GDM1 (cell line): ENCODE results near the gene NAALADL2.
"Not testable (repeated sequence)": the region's sequence is repeated elsewhere in the genome, so short reads cannot be mapped to it uniquely, and the experiment has no call there.

ENCODE experiments used
- DNase-seq: peaks from one replicate; lab custom pipeline; 2025; lab: John Stamatoyannopoulos, UW

The NAALADL2 gene

DNA sequence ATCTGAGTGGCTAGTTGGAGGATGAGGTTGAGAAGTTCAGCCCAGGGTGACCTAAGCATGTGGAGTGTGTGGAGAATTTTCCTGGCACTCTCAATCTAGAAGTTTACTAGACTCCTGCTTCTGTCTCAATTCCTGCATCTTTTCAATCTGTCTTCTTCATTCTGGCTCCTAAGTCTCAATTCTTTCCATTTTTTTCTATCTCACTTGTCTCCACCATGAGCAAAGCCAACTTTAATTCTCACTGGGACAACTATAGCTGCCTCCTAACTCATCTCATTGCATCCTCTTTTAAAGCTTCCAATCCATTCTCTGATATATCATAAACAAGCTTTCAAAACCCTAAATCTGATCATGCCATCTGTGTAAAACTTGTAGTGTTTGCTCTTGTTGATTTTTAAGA, 569.3 kb downstream of the NAALADL2 start:
- no peak for DNase-seq

DNA sequence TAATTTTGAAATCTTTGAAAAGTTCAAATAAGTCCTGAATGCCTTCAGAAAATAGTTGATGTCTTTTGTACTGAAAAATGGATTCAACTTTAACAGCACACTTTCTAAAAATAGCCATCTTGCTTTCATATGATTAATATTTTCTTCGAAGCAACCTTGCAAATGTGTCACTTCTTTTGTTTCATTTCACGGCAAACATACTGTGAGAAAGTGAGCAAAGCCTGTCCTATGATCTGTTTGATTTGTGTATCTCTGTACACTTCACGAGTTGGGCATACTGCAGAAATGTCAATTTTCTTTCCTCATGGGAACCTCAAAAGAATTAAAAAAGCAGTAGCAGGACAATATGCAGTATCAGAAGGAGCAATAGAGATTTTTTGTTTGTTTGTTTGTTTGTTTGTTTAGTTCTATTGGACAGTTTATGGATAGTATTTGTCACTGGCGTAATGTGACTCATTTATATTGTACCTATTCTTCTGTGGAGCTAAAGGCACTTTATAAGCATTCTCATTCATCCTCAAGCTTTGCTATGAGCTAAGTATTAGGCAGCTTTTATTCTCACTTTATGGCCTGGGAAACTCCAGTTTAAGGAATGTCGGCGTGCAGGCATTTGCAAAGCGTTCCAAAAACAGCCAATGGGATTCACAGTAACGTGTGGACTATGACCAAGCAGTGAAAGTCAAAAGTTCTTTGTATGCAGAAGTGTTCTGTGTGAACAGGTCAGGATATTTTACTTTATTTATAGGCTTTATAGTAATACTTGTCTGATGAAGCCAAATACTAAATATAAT, 572.0 kb downstream of the NAALADL2 start:
- DNase-seq: no peak

DNA sequence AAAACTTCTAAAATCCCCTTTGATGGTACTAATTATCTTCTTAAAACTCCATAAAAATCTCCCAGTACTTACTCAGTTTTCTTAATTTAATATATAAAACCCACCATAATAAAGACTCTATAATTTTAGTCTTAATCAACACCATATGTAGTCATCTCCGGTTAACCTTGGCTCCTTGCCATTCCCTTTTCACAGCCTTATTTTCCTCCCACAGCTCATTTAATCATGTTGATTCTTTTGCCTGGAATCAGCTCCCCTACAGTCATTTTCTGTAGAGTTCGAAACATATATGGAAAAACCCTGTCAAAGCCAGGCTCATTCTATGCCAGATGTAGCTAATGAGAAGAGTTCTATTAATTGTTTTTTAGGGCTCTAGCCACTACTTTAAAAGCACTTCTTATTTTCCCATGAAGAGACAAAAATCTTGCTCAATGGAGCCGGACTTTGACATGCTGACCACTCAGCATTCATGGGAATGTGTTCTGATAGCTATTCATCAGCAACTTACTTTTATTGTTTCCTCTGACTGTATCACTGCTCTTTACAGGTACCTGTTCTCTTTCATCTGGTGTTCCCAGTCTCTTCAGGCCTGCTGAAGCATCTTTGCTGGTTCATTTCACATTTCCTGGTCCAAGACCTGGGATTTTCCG, 573.4 kb downstream of the NAALADL2 start:
- DNase-seq: no peak

DNA sequence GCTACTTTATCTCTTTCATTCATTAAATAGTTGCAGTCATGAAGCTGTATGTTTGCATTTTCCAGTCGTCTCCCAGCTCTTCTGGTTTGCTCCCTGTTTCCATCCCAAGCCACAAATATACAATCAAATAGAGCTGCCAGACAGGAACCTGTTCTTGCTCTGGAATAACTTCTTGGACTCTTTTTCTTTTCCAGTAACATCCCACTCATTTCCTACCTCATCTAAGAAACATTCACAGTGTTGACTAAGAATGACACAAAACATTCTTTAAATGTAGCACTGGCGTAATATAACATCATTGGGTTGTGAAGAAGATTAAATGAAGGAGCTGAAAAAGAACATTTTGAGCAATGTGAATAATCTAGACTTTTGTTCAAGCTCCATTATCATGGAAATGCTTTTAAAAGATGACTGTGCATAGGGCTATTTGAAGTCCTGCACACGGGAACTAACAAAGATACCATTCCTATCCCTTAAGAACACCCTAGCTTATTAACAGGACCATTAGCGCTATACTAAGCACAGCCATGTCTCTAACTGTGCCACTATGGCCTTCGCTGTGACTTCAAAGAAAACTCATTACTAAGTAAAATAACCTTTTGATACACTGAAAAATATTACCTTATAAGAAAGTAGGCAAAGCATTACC, 574.0 kb downstream of the NAALADL2 start:
- DNase-seq: no peak

DNA sequence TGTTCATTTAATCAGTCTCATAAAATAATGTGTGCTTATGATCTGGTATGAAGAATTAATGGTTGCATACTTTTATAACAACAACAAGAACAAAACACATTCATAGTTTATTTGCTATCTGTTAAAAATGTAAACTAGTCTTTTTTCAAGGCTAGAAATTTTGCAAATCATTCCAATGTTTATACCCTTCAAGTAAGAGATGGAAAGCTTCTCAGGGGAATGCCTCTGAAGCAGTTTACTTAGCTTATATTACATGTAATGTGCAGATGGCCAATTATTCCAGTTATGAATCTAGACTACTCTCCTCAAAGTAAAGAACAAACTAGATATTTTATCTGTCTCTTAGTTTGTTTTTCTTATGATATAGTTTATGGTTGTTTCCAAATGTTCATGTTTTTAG, 575.4 kb downstream of the NAALADL2 start:
- DNase-seq: no peak

DNA sequence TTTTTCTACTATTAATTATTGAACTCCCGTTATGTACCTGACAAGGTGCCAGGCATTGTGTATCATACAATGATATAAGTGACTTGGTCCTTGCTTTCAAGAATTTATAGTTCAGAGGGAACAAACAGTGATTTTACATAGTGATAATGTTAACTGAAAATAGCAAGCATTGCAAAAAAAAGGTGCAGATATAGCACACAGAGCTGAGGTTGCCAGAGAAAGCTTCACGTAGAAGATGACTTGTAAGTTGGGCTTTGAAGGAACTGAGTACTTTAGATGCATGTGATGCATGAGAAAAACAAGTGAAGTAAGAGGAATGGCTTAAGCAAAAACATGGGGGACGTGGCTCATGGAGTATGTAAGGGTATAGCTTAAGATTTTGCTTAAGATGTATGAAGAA, 584.5 kb downstream of the NAALADL2 start:
- DNase-seq: no peak

DNA sequence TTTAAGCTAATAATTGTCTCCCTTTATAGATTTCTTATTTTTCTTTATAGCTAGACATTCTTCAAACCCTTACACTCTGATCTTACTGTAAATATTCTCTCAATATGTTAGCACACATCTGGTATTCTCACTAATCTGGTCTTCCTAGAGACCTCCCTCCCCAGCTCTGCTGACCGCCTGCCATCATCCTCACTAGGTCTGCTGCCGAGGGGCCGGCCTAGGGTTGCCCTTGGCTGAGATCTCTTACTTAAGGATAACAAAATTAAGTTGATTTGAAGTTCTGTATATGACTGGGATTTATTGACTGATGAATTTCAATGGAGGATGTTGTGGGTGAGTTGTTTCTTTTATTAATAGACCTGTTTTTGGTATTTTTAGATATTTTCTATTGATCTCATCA, 586.6 kb downstream of the NAALADL2 start:
- no peak for DNase-seq

DNA sequence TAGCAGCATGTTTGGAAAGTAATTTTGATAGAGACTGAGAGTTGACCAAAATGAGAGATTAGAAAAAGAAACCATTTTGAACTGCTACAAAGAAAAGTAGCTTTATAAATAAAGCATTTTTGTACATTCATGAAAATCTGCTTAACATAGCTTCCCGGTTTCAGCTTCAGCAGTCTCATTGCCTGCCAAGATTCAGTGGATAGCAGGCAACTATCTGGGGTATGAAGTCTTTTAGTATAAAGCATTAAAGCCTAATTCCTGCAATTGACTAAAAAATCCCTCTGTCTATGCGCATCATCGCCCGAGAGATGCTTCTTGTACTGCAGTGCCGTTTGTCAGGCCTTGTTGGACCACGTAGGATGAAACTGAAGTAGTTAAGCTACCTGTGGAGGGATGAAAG, 588.4 kb downstream of the NAALADL2 start:
- DNase-seq: no peak

DNA sequence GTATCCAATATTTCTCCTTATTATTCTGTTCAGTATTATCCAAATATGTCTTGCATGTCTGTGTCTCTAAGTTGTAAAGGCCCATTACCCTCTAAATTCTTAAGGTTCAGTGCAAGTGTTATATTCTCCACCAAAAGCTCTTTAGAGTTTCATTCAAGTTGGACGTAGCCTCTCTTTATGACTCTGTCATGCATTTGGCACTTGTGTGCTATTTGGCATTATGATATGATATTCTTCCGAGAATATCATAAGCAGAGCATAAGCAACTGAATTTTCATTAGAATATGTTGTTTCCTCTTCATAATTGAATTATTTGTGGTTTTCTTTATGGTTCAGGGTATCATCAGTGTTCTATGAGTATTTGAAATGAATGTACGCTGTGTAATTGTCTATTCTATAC, 594.2 kb downstream of the NAALADL2 start:
- no peak for DNase-seq

DNA sequence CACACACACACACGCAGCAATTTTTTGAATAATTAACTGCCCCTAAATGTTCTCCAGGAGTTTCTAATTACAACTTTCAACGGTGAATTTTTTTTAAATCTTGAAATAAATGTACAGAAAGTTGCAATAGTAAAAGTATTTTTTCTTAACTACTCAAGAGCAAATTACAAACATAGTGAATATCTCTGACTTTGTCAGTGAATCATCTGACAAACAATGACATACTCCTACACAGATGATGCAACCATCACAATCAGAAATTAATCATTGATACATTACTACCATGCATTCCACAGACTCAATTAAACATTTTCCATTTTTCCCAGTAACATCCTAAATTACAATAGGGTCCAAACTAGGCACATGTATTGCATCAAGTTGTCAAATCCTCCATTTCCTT, 597.3 kb downstream of the NAALADL2 start:
- DNase-seq: no peak

DNA sequence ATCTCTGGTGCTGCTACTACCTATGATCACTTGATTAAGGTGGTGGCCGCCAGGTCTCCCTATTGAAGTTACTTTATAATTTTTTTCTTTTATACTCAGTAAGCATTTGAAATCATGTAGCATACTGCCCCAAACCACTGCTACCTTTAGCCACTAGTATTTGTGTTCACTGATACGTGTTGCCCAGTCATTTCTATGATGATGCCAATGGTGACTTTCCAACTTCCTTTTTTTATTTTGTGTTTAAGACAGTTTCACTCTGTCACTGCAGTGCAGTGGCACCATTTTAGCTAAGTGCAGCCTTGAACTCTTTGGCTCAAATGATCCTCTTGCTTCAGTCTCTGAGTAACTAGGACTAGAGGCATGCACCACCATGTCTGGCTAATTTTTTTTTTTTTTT, 598.2 kb downstream of the NAALADL2 start:
- no peak for DNase-seq

DNA sequence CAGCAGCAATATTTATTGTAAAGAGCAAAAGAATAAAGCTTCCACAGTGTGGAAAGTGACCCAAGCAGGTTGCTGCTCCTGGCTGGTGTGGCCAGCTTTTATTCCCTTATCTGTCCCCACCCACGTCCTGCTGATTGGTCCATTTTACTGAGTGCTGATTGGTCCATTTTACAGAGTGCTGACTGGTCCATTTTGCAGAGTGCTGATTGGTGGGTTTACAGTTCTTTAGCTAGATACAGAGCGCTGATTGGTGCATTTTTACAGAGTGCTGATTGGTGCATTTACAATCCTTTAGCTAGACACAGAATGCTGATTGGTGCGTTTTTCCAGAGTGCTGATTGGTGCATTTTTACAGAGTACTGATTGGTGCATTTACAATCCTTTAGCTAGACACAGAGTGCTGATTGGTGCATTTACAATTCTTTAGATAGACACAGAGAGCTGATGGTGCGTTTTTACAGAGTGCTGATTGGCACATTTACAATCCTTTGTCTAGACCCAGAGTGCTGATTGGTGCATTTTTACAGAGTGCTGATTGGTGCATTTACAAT, 601.8 kb downstream of the NAALADL2 start:
- DNase-seq: not testable (repeated sequence)

DNA sequence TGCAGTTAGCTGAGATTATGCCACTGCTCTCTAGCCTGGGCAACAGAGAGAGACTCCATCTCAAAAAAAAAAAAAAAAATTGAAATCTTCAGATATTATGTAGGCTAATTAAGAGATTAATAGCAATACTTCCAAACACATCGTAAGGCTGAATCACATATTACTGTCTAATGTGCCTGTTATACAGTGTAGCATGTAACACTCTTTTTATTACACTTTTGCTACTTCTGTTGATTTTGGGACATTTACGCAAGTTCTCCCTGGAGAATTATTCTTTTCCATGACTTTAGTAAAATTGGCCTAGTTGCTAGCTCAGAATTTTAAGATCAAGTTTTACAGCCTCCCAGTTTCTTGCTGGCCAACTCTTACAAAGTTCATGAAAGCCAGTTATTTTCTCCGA, 605.2 kb downstream of the NAALADL2 start:
- no peak for DNase-seq

DNA sequence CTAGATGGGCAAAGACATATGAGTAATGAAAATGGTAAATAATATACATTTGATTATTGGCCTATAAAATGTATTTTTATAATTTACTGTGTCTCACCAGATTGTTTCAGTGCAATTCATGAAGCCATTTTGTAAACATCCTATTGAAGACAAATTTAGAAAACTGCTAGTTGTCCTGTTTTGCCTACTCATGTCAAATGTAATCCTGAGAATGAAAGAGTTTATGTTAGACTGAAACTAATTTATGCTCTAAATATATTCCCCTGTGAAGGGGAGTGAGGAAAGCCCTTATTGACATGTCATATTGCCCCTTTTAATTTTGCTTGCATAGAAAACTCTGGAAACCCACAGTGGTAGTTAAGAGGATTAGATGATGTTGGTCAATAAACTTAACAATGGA, 610.0 kb downstream of the NAALADL2 start:
- no peak for DNase-seq

DNA sequence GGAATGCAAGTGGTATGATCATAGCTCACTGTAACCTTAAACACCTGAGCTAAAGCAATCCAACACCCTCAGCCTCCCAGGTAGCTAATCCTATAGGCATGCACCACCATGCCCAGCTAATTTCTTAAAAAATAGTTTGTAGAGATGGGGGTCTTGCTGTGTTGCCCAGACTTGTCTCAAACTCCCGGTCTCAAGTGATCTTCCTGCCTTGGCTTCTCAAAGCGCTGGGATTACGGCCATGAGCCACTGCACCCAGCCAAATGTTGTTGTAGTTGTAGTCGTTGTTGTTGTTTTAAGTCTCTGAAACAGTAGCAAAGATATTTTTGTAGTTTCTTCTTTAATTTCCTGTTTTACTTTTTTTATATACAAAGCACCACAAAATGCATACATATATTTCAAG, 616.6 kb downstream of the NAALADL2 start:
- DNase-seq: no peak

DNA sequence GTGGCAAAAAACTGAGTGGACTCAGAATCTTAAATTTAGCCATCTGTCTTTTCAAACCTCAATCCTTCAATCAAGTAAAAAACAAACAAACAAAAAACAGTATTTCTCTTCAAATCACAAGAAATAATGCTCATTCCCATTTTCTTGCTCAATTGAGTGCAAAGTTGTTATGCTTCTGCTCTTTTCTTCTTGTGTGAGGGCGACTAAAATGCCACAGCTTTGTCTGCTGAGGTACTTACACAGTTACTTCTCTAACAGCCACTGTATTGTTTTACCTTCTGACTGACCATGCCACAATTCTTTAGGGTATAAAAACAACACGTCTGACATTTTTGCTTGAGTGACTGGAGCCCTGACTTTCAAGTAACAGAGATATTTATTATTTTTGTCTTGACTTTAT, 617.4 kb downstream of the NAALADL2 start:
- DNase-seq: no peak

DNA sequence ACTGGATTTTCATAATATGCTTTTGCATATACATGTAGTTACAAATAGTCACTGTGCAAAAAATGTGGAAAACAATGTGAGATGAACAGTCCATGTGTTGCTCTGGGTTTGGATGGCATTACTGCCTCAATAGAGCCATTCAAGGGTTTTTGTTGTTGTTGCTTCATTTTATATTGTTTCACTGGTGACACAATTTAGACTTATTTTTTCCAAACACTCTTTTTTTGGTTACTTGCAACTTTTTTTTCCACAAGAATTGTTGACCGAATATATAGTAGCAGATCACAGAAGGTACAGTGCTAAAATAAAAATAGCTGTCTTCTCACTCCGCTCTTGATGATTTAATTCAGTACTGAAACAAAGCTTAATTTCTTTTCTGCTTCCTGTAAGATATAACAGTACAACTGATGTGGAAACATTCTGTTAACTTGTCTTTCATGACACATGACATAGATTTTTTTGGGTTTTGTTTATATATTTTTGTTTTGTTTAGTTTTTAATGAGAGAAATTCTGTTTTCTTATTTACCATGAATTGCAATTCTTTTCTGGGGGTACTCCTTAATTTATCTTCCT, 618.6 kb downstream of the NAALADL2 start:
- DNase-seq: no peak

DNA sequence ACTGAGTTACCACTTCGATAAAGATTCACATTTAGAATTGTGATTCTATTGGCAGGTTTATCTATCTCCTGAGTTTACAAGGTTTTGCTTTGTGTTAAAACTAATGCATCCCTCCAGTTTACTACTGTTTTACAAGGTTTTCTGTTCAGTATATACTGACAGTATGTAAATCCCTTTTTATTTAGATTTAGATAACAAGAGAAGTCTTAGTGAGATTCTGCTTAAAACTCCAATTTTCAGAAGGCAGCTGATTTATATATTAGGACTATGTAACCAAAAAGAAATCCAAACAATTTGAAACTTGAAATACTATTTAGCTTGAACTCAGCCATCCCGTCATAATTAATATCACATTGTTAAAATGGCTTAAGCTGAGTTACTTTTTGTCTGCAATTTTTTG, 619.2 kb downstream of the NAALADL2 start:
- DNase-seq: no peak

DNA sequence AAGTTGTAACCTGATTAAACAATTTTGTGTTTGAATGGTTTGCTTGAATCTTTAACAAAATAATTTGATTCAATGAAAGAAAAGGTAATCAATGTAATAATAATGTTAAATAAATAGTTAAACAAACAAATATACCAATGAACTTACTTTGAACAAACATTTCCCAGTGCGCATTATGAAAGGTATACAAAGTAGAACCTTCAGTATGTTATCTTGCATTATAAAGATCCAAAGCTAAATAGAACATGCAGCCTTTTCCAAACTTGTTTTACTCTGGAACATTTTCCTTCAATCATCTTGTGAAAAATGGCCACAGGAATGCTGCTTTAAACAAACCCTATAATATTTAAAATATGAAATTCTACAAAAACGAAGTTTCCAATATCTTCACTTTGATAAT, 620.0 kb downstream of the NAALADL2 start:
- DNase-seq: no peak

DNA sequence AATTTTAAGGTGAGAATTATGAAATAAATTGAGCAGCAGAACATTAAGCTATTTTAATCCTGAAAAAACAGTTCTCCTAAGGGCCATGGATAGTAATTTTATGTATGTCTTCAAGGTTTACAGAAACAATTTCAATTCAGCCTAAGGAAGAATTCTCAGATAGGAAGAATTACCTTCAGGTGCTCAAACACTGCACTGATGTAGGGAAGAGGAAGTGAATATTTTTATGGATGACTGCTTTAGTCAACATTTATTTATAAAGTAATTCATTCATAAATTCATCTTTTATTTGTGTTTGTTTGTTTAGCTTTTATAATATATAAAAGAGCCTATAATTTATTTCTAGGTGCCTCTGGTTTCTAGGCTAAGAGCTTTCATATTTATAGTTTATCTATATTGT, 620.7 kb downstream of the NAALADL2 start:
- no peak for DNase-seq

DNA sequence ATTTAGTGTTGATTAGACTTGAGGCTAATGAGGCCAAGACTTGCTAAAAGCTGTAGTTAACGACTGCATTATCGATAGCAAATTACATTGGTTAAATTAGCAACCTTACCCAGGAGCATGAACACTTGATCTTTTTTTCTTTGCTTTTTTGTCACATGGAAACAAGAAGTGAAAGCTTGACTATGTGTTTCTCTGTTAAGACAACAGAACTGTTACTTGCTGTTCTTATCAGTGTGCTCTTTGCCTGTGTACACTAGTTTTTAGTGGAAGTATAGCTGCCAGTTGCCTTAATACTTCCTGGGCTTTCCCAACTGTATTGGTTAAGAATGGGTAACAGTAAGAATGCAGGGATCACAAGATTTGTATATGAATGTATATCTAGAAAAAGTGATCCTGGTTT, 625.5 kb downstream of the NAALADL2 start:
- DNase-seq: no peak

DNA sequence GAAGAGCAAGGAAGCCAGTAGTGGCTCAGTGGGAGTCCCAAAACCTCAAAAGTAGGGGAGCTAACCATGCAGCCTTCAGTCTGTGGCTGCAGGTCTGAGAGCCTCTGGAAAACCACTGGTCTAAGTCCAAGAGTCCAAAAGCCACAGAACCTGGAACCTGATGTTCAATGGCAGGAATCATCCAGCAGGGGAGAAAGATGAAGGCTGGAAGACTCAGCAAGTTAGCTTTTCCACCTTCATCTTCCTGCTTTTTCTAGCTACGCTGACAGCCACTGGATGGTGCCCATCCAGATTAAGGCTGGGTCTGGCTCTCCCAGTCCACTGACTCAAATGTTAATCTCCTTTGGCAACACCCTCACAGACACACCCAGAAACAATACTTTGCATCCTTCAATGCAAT, 626.3 kb downstream of the NAALADL2 start:
- DNase-seq: no peak

DNA sequence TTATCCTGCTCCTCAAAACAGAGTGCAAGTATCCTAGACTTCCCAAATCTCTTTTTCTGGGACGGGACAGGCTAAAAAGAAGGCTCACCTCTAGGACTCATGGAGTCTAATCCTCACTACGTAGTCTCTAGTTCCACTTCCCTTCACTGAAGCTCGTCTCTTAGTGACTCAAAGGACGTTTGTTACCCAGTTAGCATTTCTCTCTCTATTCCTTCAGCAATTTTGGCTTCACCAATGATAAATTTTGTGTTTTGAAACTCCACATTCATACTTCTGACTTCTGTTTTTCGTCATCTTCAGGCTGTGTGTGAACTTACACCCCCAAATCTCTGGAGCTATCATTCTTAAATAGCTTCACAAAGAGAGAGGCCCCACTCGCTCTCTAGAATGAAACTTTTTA, 627.1 kb downstream of the NAALADL2 start:
- DNase-seq: no peak
